Iris pigment epithelial cell (primary cell): ENCODE data around the gene FAM83G.
"Not testable (repeated sequence)": the region's sequence is repeated elsewhere in the genome, so short reads cannot be mapped to it uniquely, and the experiment has no call there.

Source experiments
- DNase-seq: peaks from one replicate; pipeline ENCODE4 v3.0.0-alpha.2; 2011; ENCODE audit warnings: low read depth

The FAM83G gene

DNA sequence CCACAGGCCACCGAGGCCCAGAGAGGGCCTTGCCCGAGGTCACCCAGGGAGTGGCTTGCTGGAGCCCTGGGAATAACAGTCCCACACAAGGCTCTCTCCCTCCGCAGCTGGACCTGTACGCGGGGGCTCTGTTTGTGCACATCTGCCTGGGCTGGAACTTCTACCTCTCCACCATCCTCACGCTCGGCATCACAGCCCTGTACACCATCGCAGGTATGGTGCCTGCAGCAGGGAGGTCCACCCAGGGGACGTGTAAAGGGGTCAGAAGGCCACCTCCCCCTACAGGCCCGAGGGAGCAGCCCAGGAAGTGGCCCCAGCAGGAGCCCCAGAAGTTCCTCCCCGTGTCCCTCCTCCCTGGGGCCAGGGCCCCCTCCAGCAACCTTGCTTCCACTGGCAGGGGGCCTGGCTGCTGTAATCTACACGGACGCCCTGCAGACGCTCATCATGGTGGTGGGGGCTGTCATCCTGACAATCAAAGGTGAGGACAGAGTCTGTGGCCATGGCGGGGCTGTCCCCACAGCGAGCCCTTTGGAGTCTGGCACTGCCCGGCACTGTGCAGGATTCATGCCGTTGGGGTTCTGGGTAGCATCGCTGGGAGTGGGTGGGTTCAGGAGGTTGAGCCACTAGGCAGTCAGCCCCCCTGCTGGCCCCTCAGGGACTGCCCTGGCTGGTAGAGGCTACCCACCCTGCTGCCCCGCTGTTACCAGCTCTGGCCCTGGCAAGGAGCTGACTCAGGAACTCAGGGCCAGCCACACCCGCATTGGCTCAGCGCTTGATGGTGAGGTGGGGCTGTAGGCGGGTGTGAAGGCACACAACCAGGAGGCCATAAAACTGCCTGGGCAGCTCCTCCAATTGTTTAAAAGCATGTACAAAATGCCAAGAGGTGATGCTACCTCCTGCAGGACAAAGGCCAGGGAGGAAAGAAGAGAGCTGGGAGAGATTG, 35.3 kb downstream of the FAM83G start:
- no peak for DNase-seq

GRCh38 chr17:18968345-18968744, 36.2 kb downstream of the FAM83G start:
- no peak for DNase-seq

GRCh38 chr17:18967916-18968315, 36.6 kb downstream of the FAM83G start:
- peak; percentile 21 for DNase-seq

DNA sequence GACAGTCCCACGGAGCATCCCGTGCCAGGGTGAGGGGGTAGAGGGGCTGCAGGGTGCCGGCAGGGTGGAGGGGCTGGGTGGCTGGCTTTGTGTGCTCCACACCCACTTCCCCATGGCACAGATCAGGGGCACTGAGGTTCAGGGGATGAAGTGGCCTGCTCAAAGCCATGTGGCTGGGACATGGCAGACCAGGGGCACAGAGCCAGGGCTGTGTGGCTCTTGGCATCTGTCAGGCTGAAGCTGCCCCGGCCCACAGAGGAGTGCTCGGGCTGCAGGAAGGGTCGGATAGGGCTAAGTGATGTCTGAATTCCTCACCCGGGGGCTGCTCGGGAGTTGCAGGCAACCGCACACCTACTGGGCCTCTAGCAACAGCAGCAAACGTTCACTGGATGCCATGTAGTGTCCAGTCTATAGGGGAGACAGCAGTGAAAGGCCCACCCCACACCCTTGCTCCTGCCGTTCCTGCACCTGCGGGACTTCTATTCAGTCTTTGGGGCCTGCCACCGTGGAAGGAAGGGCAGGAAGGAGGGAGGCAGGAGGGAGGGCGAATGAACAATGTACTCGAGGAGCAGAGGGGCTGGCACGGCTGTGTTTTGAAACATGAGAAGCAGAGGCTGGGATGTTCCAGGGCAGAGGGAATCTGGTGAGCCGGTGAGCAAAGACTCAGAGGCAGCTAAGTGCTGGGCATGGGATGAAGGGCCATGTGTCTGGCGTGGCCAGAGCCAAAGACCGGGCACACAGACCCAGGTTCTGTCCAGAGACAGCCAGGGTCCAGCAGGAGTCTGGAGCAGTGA, 37.5 kb downstream of the FAM83G start:
- peak; percentile 50 for DNase-seq

- no peak for DNase-seq
Observed at GRCh38 chr17:18965530-18966236, 38.9 kb downstream of the FAM83G start.

DNA sequence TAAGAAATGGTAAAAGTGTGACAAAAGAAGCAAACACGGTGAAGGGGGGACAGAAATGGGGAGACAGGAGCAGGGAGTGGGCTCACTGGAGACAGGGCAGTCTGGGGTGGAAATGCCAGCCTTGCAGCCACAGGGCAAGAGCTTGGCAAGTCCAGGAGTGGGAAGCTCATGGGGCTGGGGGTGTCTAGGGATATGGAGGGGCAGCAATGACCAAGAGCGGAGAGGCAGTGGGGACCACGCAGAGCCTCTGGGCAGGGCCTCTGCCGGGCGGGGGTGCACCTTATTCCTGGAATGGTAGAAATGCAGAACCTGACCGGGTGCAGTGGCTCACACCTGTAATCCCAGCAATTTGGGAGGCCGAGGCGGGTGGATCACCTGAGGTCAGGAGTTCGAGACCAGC, 40.0 kb downstream of the FAM83G start:
- no peak for DNase-seq

DNA sequence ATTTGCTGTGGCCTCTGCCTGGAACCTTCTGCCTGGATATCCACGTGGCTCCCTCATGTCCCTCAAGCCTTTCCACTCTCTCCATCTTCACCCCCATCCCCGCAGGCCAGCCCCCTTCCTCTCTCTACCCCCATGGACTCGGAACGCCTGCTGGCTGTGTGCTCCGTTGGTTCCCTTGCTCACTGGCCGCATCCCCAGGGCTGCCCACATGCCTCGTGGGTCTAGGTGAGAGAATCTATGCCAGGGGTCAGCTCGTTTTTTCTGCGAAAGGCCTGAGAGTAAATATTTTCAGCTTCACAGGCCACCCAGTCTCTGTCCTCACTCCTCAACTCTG, 40.6 kb downstream of the FAM83G start:
- DNase-seq = no peak

- DNase-seq = no peak
Observed at GRCh38 chr17:18963126-18964017, 41.2 kb downstream of the FAM83G start.

DNA sequence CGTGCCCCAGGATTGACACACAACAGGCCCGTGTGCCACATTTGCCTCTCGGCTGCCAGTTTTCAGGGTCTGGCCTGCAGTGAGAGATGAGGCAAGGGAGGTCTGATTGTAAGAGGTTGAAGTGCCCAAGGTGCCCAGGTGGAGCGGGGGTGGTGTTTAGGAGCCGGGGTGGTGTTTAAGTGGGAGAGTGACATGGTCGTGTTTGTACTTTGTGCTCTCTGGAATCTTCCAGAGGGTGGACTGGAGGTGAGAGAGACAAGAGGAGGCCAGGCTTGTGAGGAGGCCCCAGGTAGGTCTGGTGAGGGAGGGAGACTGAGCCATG, 42.1 kb downstream of the FAM83G start:
- no peak for DNase-seq

- DNase-seq = peak; percentile 35
Observed at GRCh38 chr17:18961634-18962493, 42.7 kb downstream of the FAM83G start.

GRCh38 chr17:18960803-18961511, 43.6 kb downstream of the FAM83G start:
- DNase-seq = peak; percentile 52

- no peak for DNase-seq
Observed at GRCh38 chr17:18960241-18960665, 44.3 kb downstream of the FAM83G start.

DNA sequence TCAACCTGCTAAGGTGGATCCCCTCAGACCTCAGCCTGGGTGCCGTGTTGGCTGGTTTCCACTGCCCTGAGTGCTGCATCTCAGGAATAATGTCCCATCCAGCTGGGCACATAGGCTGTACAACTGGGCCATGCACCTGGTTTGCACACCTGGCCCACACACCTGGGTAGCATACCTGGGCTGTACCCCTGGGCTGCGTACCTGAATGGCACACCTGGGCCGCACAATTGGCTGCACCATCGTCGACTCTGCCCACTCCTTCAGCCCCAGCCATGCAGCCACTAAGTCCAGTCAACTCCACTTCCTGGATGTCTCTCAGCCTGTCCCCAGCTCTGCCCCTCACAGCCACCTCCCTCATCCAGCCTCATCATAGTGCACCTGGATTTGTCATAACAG, 44.7 kb downstream of the FAM83G start:
- DNase-seq = no peak

DNA sequence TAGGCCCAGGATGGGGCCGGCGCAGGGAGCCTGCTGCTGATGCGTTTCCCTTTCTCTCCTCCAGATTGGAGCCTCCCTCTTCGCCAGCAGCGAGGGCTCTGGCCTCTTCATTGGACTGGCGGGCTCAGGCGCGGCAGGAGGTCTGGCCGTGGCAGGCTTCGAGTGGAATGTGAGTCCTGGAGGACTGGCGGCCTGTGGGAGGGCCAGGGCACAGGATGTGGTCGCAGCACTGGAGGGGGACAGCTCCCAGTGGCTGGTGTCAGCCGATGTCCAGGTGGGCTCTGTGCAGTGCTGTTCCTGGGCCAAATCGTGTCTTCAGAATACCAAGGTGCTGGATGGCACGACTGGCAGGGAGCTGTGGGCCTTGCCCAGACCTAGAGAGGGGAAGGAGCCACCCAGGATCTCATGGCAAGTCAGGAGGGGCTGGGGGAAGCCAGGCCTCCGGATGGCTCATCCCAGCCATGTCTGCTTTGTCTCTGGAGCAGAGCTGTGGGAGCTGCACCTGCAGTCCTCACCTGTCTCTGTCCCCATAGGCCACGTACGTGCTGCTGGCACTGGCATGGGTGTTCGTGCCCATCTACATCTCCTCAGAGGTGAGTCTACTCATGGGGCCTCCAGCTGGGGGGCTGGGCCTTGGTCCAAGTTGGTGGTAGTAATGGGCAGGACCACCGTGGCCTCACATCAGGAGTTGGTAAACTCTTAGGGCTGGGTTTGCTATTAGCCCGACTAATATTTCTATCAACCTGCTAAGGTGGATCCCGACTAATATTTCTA, 45.3 kb downstream of the FAM83G start:
- DNase-seq = no peak

DNA sequence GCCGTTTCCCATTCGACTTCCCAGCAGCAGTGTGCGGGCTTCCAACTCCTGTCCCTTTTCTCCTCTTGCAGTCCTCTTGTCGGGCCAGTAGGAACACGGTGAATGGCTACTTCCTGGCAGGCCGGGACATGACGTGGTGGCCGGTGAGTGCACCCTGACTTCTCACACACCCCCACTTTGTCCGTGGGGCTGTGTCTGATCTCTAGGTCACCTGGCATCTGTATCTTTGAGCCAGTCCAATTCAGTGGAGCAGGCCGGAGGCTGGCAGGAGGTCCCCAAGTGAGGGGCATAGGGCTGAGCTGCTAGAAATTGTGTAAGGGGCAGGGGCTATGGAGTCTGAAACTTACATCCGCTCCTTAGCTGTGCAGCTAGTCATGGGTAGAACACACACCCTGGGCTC, 46.0 kb downstream of the FAM83G start:
- no peak for DNase-seq

GRCh38 chr17:18957831-18958230, 46.7 kb downstream of the FAM83G start:
- no peak for DNase-seq

DNA sequence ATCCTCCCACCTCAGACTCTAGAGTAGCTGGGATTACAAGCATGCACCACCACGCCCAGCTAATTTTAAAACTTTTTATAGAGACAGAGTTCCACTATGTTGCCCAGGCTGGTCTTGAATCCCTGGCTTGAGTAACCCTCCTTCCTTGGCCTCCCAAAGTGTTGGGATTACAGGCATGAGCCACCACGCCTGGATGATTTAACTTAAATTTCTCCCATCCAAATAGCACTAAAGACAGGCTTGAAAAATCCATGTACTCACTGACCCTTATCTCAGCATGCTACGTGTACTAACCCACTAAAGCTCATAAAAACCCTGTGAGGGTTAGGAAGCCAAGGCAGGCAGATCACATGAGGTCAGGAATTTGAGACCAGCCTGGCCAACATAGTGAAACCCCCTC, 48.0 kb downstream of the FAM83G start:
- no peak for DNase-seq

DNA sequence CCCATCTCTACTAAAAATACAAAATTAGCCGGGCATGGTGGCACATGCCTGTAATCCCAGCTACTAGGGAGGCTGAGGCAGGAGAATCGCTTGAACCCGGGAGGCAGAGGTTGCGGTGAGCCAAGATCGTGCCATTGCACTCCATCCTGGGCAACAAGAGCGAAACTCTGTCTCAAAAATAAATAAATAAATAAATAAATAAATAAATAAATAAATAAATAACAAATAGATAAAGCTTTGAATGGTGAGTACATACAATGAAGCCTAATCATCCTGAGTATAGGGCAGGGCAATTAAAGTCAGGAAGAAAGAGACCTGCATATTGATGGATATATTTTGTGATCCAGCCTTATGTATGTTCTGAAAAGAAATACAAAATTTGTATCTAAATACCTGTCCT, 48.5 kb downstream of the FAM83G start:
- DNase-seq = not testable (repeated sequence)

GRCh38 chr17:18955009-18955408, 49.6 kb downstream of the FAM83G start:
- no peak for DNase-seq
